Stromal cell of bone marrow (primary cell): ENCODE results near the gene LCORL.
"Not testable (repeated sequence)": the region's sequence is repeated elsewhere in the genome, so short reads cannot be mapped to it uniquely, and the experiment has no call there.

Source experiments
- DNase-seq: peaks from one replicate; pipeline ENCODE4 v3.0.0-alpha.2; 2012; ENCODE audit warnings: low read depth

LCORL gene

GRCh38 chr4:17932041-17932440 lies 89.5 kb downstream of the LCORL start:
- no peak for DNase-seq

- DNase-seq: no peak
Observed at GRCh38 chr4:17930256-17930655, 91.3 kb downstream of the LCORL start.

GRCh38 chr4:17924189-17924588 lies 97.4 kb downstream of the LCORL start:
- DNase-seq: no peak

- no peak for DNase-seq
Observed at GRCh38 chr4:17921451-17921850, 100.1 kb downstream of the LCORL start.

- DNase-seq: no peak
Observed at GRCh38 chr4:17920681-17921080, 100.9 kb downstream of the LCORL start.

- no peak for DNase-seq
Observed at GRCh38 chr4:17915439-17915838, 106.1 kb downstream of the LCORL start.

GRCh38 chr4:17912011-17912410 lies 109.5 kb downstream of the LCORL start:
- no peak for DNase-seq

- DNase-seq: no peak
Observed at GRCh38 chr4:17911608-17912007, 109.9 kb downstream of the LCORL start.

- DNase-seq: no peak
Observed at GRCh38 chr4:17898553-17899055, 123.0 kb downstream of the LCORL start.

GRCh38 chr4:17895481-17895880 lies 126.1 kb downstream of the LCORL start:
- no peak for DNase-seq

GRCh38 chr4:17894421-17894820 lies 127.1 kb downstream of the LCORL start:
- DNase-seq: no peak

GRCh38 chr4:17889692-17890091 lies 131.9 kb downstream of the LCORL start:
- no peak for DNase-seq

- no peak for DNase-seq
Observed at GRCh38 chr4:17884511-17884910, 137.0 kb downstream of the LCORL start.

- peak; percentile 3 for DNase-seq
Observed at GRCh38 chr4:17884063-17884462, 137.5 kb downstream of the LCORL start.

- no peak for DNase-seq
Observed at GRCh38 chr4:17877661-17878060, 143.9 kb downstream of the LCORL start.

GRCh38 chr4:17876943-17877342 lies 144.6 kb downstream of the LCORL start:
- no peak for DNase-seq

- DNase-seq: no peak
Observed at GRCh38 chr4:17875402-17876070, 146.0 kb downstream of the LCORL start.

- DNase-seq: no peak
Observed at GRCh38 chr4:17869327-17869726, 152.2 kb downstream of the LCORL start.

GRCh38 chr4:17867276-17867675 lies 154.3 kb downstream of the LCORL start:
- DNase-seq: no peak

GRCh38 chr4:17866810-17867209 lies 154.7 kb downstream of the LCORL start:
- no peak for DNase-seq

GRCh38 chr4:17865866-17866363 lies 155.6 kb downstream of the LCORL start:
- DNase-seq: no peak

- not testable (repeated sequence) for DNase-seq
Observed at GRCh38 chr4:17861906-17862305, 159.6 kb downstream of the LCORL start.

GRCh38 chr4:17859793-17860406 lies 161.7 kb downstream of the LCORL start:
- no peak for DNase-seq

- no peak for DNase-seq
Observed at GRCh38 chr4:17854036-17854435, 167.5 kb downstream of the LCORL start.
